Endometrial microvascular endothelial cells (primary cell): Measurements from ENCODE around the gene EIF4E2. TPM values are rescaled to one million over a fixed set of nuclear protein-coding genes. Genes with fewer than 3 reads are reported as not detected.
"Not testable (repeated sequence)": the region's sequence is repeated elsewhere in the genome, so short reads cannot be mapped to it uniquely, and the experiment has no call there.

ENCODE experiments used
- in situ Hi-C: cut with HindIII; loops from 2 replicates; pipeline ENCODE4 v1.10.0; 2017; ENCODE audit warnings: low sequenced_read_pairs, low pct_unique_long_range_greater_than_20kb; ENCODE audit errors: inconsistent ontology term
- total RNA-seq: library from RNA; depleted of rRNA; stranded (reverse); fragments of >200 nt; gene quantifications from one replicate; pipeline ENCODE4 v1.2.3, GENCODE V29; 2015; ENCODE audit errors: inconsistent ontology term

The EIF4E2 gene
- total RNA-seq, 1 donor from 2014 or later = 100 TPM

GRCh38 chr2:232547991-232548390 lies 2.5 kb upstream of the EIF4E2 start:
- in situ Hi-C loops = no loop called here

GRCh38 chr2:232549655-232550353 lies 685 bp upstream of the EIF4E2 start:
- in situ Hi-C loops = no loop called here

- in situ Hi-C loops = no loop called here
Measured at GRCh38 chr2:232551250-232551638, 755 bp downstream of the EIF4E2 start.

- in situ Hi-C loops = no loop called here
Measured at GRCh38 chr2:232551776-232552175, 1.3 kb downstream of the EIF4E2 start.

- in situ Hi-C loops = no loop called here
Measured at GRCh38 chr2:232556426-232556825, 5.9 kb downstream of the EIF4E2 start.

- in situ Hi-C loops = no loop called here
Measured at GRCh38 chr2:232562515-232563151, 12.1 kb downstream of the EIF4E2 start.

GRCh38 chr2:232563580-232563979 lies 13.1 kb downstream of the EIF4E2 start:
- in situ Hi-C loops = no loop called here

- in situ Hi-C loops = no loop called here
Measured at GRCh38 chr2:232567721-232568120, 17.2 kb downstream of the EIF4E2 start.

- in situ Hi-C loops = no loop called here
Measured at GRCh38 chr2:232568161-232568560, 17.7 kb downstream of the EIF4E2 start.

- in situ Hi-C loops = no loop called here
Measured at GRCh38 chr2:232569541-232569940, 19.1 kb downstream of the EIF4E2 start.

GRCh38 chr2:232570481-232570880 lies 20.0 kb downstream of the EIF4E2 start:
- in situ Hi-C loops = not testable (repeated sequence)

GRCh38 chr2:232571026-232571474 lies 20.6 kb downstream of the EIF4E2 start:
- in situ Hi-C loops = no loop called here

GRCh38 chr2:232573042-232573441 lies 22.6 kb downstream of the EIF4E2 start:
- in situ Hi-C loops = no loop called here

GRCh38 chr2:232573771-232574435 lies 23.4 kb downstream of the EIF4E2 start:
- in situ Hi-C loops = no loop called here

- in situ Hi-C loops = no loop called here
Measured at GRCh38 chr2:232574674-232575403, 24.4 kb downstream of the EIF4E2 start.

GRCh38 chr2:232575404-232575746 lies 24.9 kb downstream of the EIF4E2 start:
- in situ Hi-C loops = no loop called here

GRCh38 chr2:232576995-232577394 lies 26.5 kb downstream of the EIF4E2 start:
- in situ Hi-C loops = no loop called here

GRCh38 chr2:232577841-232578240 lies 27.4 kb downstream of the EIF4E2 start:
- in situ Hi-C loops = no loop called here

GRCh38 chr2:232578626-232579025 lies 28.1 kb downstream of the EIF4E2 start:
- in situ Hi-C loops = no loop called here

- in situ Hi-C loops = no loop called here
Measured at GRCh38 chr2:232580648-232580981, 30.1 kb downstream of the EIF4E2 start.
